CD4-positive, alpha-beta T cell treated with Interleukin-17A for 4 hours (primary cell): ENCODE results near the gene TADA2B.
"Not testable (repeated sequence)": the region's sequence is repeated elsewhere in the genome, so short reads cannot be mapped to it uniquely, and the experiment has no call there.

Experiments used
- DNase-seq: peaks from one replicate; pipeline ENCODE4 v3.0.0-alpha.2; 2020; ENCODE audit warnings: mixed read lengths

Gene TADA2B

GRCh38 chr4:7083597-7084563, 40.7 kb downstream of the TADA2B start:
- no peak for DNase-seq

- DNase-seq, result not testable (repeated sequence)
Measured at GRCh38 chr4:7084564-7084961, 41.4 kb downstream of the TADA2B start.

- DNase-seq, result no peak
Measured at GRCh38 chr4:7086384-7086783, 43.2 kb downstream of the TADA2B start.

- no peak for DNase-seq
Measured at GRCh38 chr4:7087036-7087435, 43.9 kb downstream of the TADA2B start.

- DNase-seq, result no peak
Measured at GRCh38 chr4:7089213-7089986, 46.2 kb downstream of the TADA2B start.

GRCh38 chr4:7092026-7092425, 48.9 kb downstream of the TADA2B start:
- no peak for DNase-seq

- DNase-seq, result no peak
Measured at GRCh38 chr4:7094916-7095315, 51.7 kb downstream of the TADA2B start.

GRCh38 chr4:7095611-7096155, 52.5 kb downstream of the TADA2B start:
- no peak for DNase-seq

- DNase-seq, result no peak
Measured at GRCh38 chr4:7096236-7096635, 53.1 kb downstream of the TADA2B start.

- DNase-seq, result peak; percentile 65
Measured at GRCh38 chr4:7101692-7102515, 58.7 kb downstream of the TADA2B start.

- DNase-seq, result peak; percentile 11
Measured at GRCh38 chr4:7102516-7102909, 59.3 kb downstream of the TADA2B start.

GRCh38 chr4:7103031-7103606, 59.9 kb downstream of the TADA2B start:
- DNase-seq, result peak; percentile 90

- DNase-seq, result no peak
Measured at GRCh38 chr4:7103607-7104365, 60.6 kb downstream of the TADA2B start.

- DNase-seq, result no peak
Measured at GRCh38 chr4:7104366-7105031, 61.3 kb downstream of the TADA2B start.

- no peak for DNase-seq
Measured at GRCh38 chr4:7105276-7105675, 62.1 kb downstream of the TADA2B start.

GRCh38 chr4:7107166-7107905, 64.2 kb downstream of the TADA2B start:
- no peak for DNase-seq
